Transverse colon (tissue), 4 donors: Measurements from ENCODE around the gene AGRN. TPM values are rescaled to one million over a fixed set of nuclear protein-coding genes. Genes with fewer than 3 reads are reported as not detected.

Experiments
- DNase-seq: peaks from one replicate; pipeline ENCODE4 v3.0.0-alpha.2; 2019
- H3K27ac ChIP-seq, 4 donors: fragments of 200-600 bp; sonication (generic); 2 replicates each; pipeline ENCODE4 v1.5.1; 2016 to 2018; ENCODE audit warnings: inconsistent platforms in 4 of 4
- H3K27me3 ChIP-seq: fragments of 200-600 bp; sonication (generic); 2 replicates; pipeline ENCODE4 v1.5.1; 2017; ENCODE audit warnings: inconsistent platforms
- H3K36me3 ChIP-seq, 4 donors: fragments of 200-600 bp; sonication (generic); 2 replicates each; pipeline ENCODE4 v1.5.1; 2017 to 2019; ENCODE audit warnings: inconsistent platforms in 4 of 4
- H3K4me1 ChIP-seq, 4 donors: fragments of 200-600 bp; sonication (generic); 2 replicates each; pipeline ENCODE4 v1.5.1; 2017 to 2020; ENCODE audit warnings: inconsistent platforms in 4 of 4
- H3K4me3 ChIP-seq, 4 donors: fragments of 200-600 bp; sonication (generic); 1 replicate in 1 of 4; 2 replicates in 3 of 4; pipeline versions ENCODE4 v1.5.1 to v1.6.1; 2017 to 2019; ENCODE audit warnings: inconsistent platforms in 4 of 4
- H3K9me3 ChIP-seq, 2 donors: fragments of 200-600 bp; sonication (generic); 2 replicates each; pipeline ENCODE4 v1.5.1; 2017 to 2019; ENCODE audit warnings: inconsistent platforms in 2 of 2
- CTCF ChIP-seq, 5 experiments: fragments of 200-600 bp in 3 of 5; fragments of 450-650 bp in 2 of 5; sonication (generic) in 3 of 5; IDR thresholded peaks; 1 replicate in 2 of 5; 2 replicates in 3 of 5; pipeline ENCODE4 v1.5.1; 2016 to 2017; ENCODE audit warnings: antibody characterized with exemption in 5 of 5, inconsistent platforms in 3 of 5, mild to moderate bottlenecking in 2 of 5, moderate library complexity in 1 of 5
- EP300 ChIP-seq: sonication (generic); formaldehyde crosslinking; IDR thresholded peaks from one replicate; pipeline ENCODE4 v1.6.1; 2017; ENCODE audit warnings: antibody characterized with exemption, low read depth
- POLR2A ChIP-seq: fragments of 450-650 bp; IDR thresholded peaks from one replicate; pipeline ENCODE4 v1.6.1; 2016; ENCODE audit warnings: antibody characterized with exemption, mild to moderate bottlenecking, moderate library complexity
- POLR2AphosphoS5 ChIP-seq, 3 donors: sonication (generic); formaldehyde crosslinking; IDR thresholded peaks; one replicate each; pipeline ENCODE4 v1.6.1; 2016; ENCODE audit warnings: antibody characterized with exemption in 3 of 3
- WGBS, 2 donors: methylation state at CpG; one replicate each; pipeline ENCODE4 v1.1.5; 2018; ENCODE audit warnings: low coverage in 1 of 2; 5-methylcytosine and 5-hydroxymethylcytosine counted together
- in situ Hi-C, 4 donors: fragments of 200-750 bp; cut with MboI; loops; one replicate each; pipeline versions ENCODE4 v1.15.0 to v1.15.1; 2017; ENCODE audit warnings: low sequenced_read_pairs in 3 of 4, low pct_ligation_motif_present in 1 of 4, low pct_unique_long_range_greater_than_20kb in 1 of 4
- intact Hi-C: fragments of 100-400 bp; cut with DNase I; formaldehyde crosslinking; loops from one replicate; pipeline ENCODE4 v1.15.1; 2023; ENCODE audit warnings: low total_unique reads
- total RNA-seq, 4 donors: library from RNA; depleted of rRNA; stranded (reverse); fragments of >200 nt; gene quantifications; one replicate each; pipeline ENCODE4 v1.1.0, GENCODE V29; 2016

AGRN gene
- total RNA-seq, 4 donors from 2014 or later: 25.4 to 132 (median 44.8) TPM

DNA sequence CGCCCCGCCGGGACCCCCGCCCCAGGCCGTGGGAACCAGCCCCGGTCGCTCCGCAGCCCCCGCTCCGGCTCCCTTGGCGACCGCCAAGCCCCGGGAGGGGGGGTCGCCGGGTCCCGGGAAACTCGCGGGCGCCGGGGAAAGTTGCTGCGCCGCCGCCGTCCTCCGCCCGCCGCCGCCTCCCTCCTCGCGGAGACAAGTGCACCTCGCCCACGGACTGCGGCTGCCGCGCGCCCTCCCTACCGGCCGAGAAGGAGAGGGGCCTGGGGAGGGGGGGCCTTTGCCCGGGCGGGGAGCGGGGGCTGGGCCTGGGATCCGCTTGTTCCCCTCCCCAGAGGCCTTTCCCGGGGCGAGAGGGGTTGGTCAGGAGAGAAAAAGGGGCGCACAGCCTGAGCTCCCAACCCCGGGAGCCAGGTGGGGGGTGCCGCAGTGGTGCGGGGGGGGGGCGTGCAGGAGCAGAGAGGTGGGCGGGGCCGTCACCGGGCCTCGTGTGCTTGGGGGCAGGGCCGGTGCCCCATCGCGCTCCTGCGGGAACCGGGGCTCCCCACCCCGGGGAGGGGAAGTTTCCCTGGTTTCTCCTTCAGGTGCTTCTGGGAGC lies 592 bp downstream of the AGRN start:
- no peak for DNase-seq
- in situ Hi-C loops (no loop called here), intact Hi-C loops (no loop called here)
- Histone ChIP-seq H3K4me1 (peaks cover 6 to 23% (median 20%) of the 10 kb centered on the region in 4 donors), H3K27me3 (no peaks in the 10 kb centered on the region), H3K9me3 (no peaks in the 10 kb centered on the region), H3K4me3 (peak overlapping the region; percentile 57 to 78 (median 73)), H3K36me3 (no peaks in the 10 kb centered on the region), H3K27ac (peak overlapping the region; percentile 92 to 98 (median 93))
- no peak for TF ChIP-seq CTCF (IDR thresholded peaks at IDR 0.05)
- no peak for TF ChIP-seq POLR2AphosphoS5 (IDR thresholded peaks at IDR 0.05)
- TF ChIP-seq EP300: no peak
- no peak for TF ChIP-seq POLR2A
- WGBS, 2 donors: 0% methylated on average over 28 of the region's 59 CpGs; no CpG with 5 or more reads in 1 of the 2 donors

DNA sequence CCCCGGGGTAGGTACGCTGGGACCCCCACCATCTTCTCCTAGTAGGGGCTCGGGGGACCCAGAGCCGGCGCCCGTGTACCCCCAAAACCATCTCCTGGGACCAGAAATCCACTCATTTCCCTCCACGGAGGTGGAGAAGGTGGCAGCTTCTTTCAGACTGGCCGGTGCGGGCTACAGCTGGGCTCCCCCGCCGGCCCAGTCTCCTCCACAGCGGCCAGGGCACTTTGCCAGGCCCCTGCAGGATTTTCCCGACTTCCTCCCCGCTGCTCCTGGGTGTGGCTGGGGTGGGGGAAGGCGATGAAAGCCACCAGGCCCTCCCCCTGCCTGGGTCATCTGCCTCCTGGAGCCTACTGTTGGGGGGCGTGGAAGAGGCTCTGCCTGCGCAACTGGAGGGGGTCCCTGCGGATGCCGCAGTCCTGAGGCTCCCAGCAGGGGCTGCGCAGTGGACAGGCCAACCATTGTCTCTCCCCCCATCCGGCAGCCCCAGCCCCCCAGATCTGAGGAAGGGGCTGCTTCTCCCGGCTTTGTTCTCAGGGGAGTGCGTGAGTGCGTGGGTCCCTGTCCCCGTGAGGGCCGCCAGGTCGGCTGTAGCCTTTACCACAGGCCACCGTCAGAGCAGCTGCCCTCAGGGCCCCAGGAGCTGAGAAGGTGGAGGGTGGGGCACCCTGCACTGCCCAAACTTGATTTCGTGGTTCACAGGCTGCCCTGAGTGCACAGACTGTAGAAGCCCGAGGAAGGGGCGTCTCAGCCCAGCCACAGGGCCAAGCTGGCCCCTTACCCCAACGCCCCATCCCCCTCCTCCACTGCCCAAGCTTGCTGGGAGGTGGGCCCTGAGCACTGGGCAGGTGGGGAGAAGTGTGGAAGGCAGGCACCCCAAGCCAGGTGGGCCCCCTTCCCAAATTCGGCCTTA lies 1.3 kb downstream of the AGRN start:
- in situ Hi-C loops (no loop called here), intact Hi-C loops (no loop called here)
- H3K36me3 ChIP-seq: no peaks in the 10 kb centered on the region
- no peaks in the 10 kb centered on the region for H3K9me3 ChIP-seq
- TF ChIP-seq POLR2AphosphoS5 (IDR thresholded peaks at IDR 0.05) (peak in 1 of 3 donors; percentile 19), POLR2A (no peak), EP300 (no peak)
- peak; percentile 75 for DNase-seq
- H3K27ac ChIP-seq: peak overlapping the region in 3 of 4 donors; percentile 93 to 98 (median 93)
- WGBS, 2 donors: 21% methylated on average over 30 of the region's 33 CpGs; no CpG with 5 or more reads in 1 of the 2 donors
- no peaks in the 10 kb centered on the region for H3K27me3 ChIP-seq
- peaks cover 6 to 23% (median 20%) of the 10 kb centered on the region in 4 donors for H3K4me1 ChIP-seq
- H3K4me3 ChIP-seq: peak overlapping the region in 3 of 4 donors; percentile 57 to 78 (median 77)

- no peak for TF ChIP-seq POLR2A
- TF ChIP-seq CTCF (IDR thresholded peaks at IDR 0.05): no peak
- no peak for TF ChIP-seq EP300
- TF ChIP-seq POLR2AphosphoS5 (IDR thresholded peaks at IDR 0.05): no peak
- Histone ChIP-seq H3K4me1 (peaks cover 6 to 23% (median 20%) of the 10 kb centered on the region in 4 donors), H3K36me3 (no peaks in the 10 kb centered on the region), H3K27ac (no peak overlapping the region), H3K27me3 (no peaks in the 10 kb centered on the region), H3K4me3 (no peak overlapping the region), H3K9me3 (no peaks in the 10 kb centered on the region)
- intact Hi-C loops (no loop called here), in situ Hi-C loops (no loop called here)
- DNase-seq: no peak
- 95 to 100% methylated on average over 3 to 10 of the region's 10 CpGs for WGBS, 2 donors
Measured at GRCh38 chr1:1021920-1022259, 2.0 kb downstream of the AGRN start.

- Histone ChIP-seq H3K27ac (no peak overlapping the region), H3K9me3 (no peaks in the 10 kb centered on the region), H3K4me3 (no peak overlapping the region), H3K36me3 (no peaks in the 10 kb centered on the region), H3K4me1 (peaks cover 6 to 23% (median 20%) of the 10 kb centered on the region in 4 donors), H3K27me3 (no peaks in the 10 kb centered on the region)
- intact Hi-C loops (no loop called here), in situ Hi-C loops (no loop called here)
- no peak for DNase-seq
- 86% methylated on average over 27 of the region's 27 CpGs; no CpG with 5 or more reads in 1 of the 2 donors for WGBS, 2 donors
- TF ChIP-seq EP300 (no peak), POLR2AphosphoS5 (IDR thresholded peaks at IDR 0.05) (no peak), POLR2A (no peak), CTCF (IDR thresholded peaks at IDR 0.05) (no peak)
Measured at GRCh38 chr1:1022302-1023009, 2.5 kb downstream of the AGRN start.
